Measurements from ENCODE around the gene IL17D.

- no peak for TF ChIP-seq EZH2phosphoT487 (IDR thresholded peaks at IDR 0.05; ENCODE audit: insufficient read depth, low read depth)
- no peak for TF ChIP-seq EZH2 (IDR thresholded peaks at IDR 0.05; ENCODE audit: insufficient read depth, poor library complexity, severe bottlenecking)
Observed at GRCh38 chr13:20671789-20672188, 31.7 kb upstream of the IL17D start.

All from GM23248 (cell line).